ENCODE measurements around the gene ABHD12B. TPM values are rescaled to one million over a fixed set of nuclear protein-coding genes. Genes with fewer than 3 reads are reported as not detected.

Gene ABHD12B
- total and polyA plus RNA-seq, 10 donors: not detected

GRCh38 chr14:50830932-50831725, 40.7 kb upstream of the ABHD12B start, which contains the start of gene NIN:
TSS of gene NIN (minus strand) at chr14:50831162. CDS start at chr14:50822056, 9,106 bp downstream.
- Histone ChIP-seq H3K4me3 (peak within 1 kb of the TSS; percentile 79 to 94 (median 88)), H3K27ac (peak within 1 kb of the TSS; percentile 95 to 99 (median 97)), H3K9me3 (no peaks in the 10 kb centered on the region), H3K36me3 (peaks cover 0 to 10% (median 3%) of the 10 kb centered on the region in 6 donors), H3K4me1 (peaks cover 14 to 79% (median 61%) of the 10 kb centered on the region in 6 donors), H3K27me3 (replicated peaks in 1 of 7) (no peaks in the 10 kb centered on the region)
- intact Hi-C loops (cut with DNase I; ENCODE audit: low total_unique reads): no loop called here
- 0 to 1% (median 0%) methylated on average over 15 to 97 of the region's 97 CpGs for WGBS, 5 donors
- TF ChIP-seq POLR2AphosphoS5 (IDR thresholded peaks at IDR 0.05): peak; percentile 73 to 85 (median 84)
- no peak for TF ChIP-seq CTCF (IDR thresholded peaks at IDR 0.05 in 8 of 11, conservative IDR thresholded peaks at IDR 0.05 in 3 of 11)
- peak in 2 of 3 donors; percentile 28 to 76 for TF ChIP-seq POLR2A (IDR thresholded peaks at IDR 0.05)
- peak; percentile 97 for DNase-seq

- Histone ChIP-seq H3K9me3 (no peaks in the 10 kb centered on the region), H3K4me3 (peak overlapping the region; percentile 79 to 94 (median 86)), H3K36me3 (peaks cover 0 to 6% (median 1%) of the 10 kb centered on the region in 6 donors), H3K27me3 (replicated peaks in 1 of 7) (no peaks in the 10 kb centered on the region), H3K4me1 (peaks cover 13 to 73% (median 55%) of the 10 kb centered on the region in 6 donors), H3K27ac (peak overlapping the region; percentile 95 to 99 (median 97))
- no peak for DNase-seq
- whole genome bisulfite sequencing, 5 donors: 4 to 10% (median 6%) methylated on average over 10 of the region's 10 CpGs
- TF ChIP-seq CTCF (IDR thresholded peaks at IDR 0.05 in 8 of 11, conservative IDR thresholded peaks at IDR 0.05 in 3 of 11): no peak
- TF ChIP-seq POLR2A (IDR thresholded peaks at IDR 0.05): no peak
- no peak for TF ChIP-seq POLR2AphosphoS5 (IDR thresholded peaks at IDR 0.05)
- intact Hi-C loops (cut with DNase I; ENCODE audit: low total_unique reads): no loop called here
Measured at GRCh38 chr14:50831726-50832168, 40.1 kb upstream of the ABHD12B start.

- no peaks in the 10 kb centered on the region for H3K9me3 ChIP-seq
- H3K27me3 ChIP-seq (replicated peaks in 1 of 7): no peaks in the 10 kb centered on the region
- H3K36me3 ChIP-seq: no peaks in the 10 kb centered on the region
- no peak for DNase-seq
- intact Hi-C loops (cut with DNase I; ENCODE audit: low total_unique reads): no loop called here
- no peak for TF ChIP-seq POLR2A (IDR thresholded peaks at IDR 0.05)
- TF ChIP-seq CTCF (IDR thresholded peaks at IDR 0.05 in 8 of 11, conservative IDR thresholded peaks at IDR 0.05 in 3 of 11): no peak
- no peak for TF ChIP-seq POLR2AphosphoS5 (IDR thresholded peaks at IDR 0.05)
- H3K4me3 ChIP-seq: no peak overlapping the region
- WGBS, 5 donors: 89 to 95% (median 93%) methylated on average over 6 of the region's 6 CpGs
- peaks cover 7 to 60% (median 45%) of the 10 kb centered on the region in 6 donors for H3K4me1 ChIP-seq
- H3K27ac ChIP-seq: no peak overlapping the region
Measured at GRCh38 chr14:50832935-50833630, 38.8 kb upstream of the ABHD12B start.

All from spleen (tissue), 11 donors.